ENCODE data around the gene SNRK. TPM values are rescaled to one million over a fixed set of nuclear protein-coding genes. Genes with fewer than 3 reads are reported as not detected.

SNRK gene
- total RNA-seq, 1 donor from 2014 or later = 77.5 TPM

DNA sequence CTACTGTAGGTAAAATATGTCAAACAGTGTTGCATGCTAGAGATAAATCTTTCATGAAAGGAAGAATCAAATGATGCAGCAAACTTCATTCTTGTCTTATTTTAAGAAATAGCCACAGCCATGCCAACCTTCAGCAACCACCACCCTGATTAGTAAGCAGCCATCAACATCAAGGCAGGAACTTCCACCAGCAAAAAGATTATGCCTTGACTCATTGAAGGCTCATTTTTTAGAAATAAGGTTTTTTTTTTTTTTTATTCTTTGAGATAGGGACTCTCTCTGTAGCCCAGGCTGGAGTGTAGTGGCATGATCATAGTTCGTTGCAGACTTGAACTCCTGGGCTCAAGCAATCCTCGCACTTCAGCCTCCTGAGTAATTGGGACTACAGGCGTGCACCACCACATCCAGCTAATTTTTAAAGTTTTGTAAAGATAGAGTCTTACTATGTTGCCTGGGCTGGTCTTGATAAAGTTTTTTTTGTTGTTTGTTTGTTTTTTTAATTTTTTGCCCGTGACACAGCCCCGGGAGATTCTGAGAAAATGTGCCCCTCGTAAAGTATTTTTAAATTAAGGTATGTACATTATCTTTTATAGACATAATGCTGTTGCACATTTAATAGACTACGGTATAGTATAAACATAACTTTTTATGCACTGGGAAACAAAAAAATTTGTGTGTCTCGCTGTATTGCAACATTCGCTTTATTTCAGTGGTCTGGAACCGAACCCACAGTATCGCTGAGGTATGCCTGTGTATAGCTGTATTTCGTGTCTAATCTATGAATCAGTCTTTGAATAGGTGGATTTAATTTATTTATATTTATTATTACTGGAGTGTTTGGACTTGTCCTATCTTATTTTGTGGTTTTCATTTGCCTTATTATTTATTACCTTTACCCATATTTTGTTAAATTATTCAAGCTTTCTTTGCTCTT is 23.3 kb downstream of the SNRK start:
- DNase-seq = no peak

DNA sequence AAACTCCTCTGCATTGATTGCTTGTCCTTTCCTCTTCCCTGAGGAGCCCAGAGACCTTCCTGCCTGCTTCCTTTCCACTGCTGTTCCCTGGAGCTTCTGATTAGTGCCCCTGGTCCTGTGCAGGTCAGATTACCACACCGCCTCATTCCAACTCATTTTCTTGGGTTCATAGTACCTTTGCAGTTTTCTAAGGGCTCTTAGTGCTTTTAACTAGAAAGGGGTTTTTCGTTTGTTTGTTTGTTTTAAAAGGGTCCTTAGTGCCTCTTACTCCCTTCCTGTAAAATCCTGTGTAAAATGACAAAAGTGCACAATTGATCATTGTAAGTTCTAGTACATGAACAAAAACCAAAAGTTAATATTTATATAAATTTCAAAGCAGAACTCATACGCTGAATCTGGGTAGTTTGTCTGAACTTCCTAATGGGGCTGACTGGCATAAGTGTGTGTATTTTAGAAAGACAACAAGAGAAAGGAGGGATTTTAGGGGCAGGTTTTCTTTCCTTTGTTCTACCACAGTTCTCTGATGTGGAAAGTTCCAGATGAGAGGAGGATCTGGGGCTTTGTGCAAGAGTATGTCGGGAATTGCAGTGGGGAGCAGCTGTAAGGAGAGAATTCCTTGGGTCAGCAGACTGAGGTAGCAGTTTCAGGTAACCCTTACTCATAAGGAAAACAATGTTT is 30.6 kb downstream of the SNRK start:
- DNase-seq = no peak

DNA sequence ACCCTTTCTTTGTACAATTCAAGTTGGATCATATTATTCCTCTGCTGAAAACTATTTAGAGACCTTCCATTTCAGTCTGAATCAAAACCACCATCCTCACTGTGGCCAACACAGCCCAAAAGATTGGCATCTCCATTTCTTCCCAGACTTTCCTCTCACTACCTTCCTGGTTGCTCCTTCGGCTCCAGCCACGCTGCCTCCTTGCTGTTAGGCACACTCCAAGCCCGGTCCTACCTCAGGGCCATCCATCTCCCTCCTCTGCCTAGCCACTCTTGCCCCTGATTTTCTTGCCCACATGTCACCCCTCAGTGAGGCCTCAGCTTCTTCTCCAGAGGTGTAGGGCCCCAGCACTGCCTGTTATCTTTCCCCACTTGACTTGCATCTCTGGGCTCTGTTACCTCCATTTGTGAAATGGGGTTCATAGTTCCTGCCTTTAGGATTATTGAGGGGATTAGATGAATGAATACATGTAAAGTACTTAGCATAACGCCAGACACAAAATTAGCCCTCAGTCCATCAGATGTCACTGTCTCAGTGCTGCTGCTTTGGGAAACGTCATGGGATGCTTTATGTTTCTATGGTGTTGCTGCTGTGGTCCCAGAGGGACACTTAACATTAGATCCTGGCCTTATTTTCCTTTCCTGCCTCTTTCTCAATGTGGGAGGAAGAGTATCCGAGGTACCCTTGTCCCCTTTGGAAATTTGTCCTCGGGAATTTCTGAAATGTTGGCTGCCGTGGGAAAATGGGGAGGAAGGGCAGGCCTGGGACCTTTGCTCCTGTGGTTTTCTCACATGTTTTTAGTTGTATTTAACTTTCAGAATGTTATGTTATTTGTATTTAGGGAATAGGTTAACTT is 31.3 kb downstream of the SNRK start:
- no peak for DNase-seq

DNA sequence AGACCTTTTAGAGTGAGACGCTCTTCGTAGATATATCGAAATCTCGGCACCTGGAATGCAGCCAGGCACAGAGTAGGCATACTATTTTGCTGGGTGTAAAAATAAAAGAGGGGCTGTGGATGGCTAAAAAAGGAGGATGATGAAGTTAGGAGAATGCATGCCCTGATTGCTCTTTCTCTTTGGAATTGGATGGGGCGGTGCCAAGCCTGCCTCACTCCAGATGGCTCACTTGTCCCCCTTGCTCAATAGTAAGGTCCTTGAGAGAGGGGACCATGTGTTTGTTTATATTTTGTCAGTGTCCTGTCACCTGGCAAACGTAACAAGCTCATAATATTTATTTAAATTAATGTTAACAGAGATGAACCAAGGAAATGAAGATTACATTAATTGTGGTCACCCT is 33.0 kb downstream of the SNRK start:
- no peak for DNase-seq

DNA sequence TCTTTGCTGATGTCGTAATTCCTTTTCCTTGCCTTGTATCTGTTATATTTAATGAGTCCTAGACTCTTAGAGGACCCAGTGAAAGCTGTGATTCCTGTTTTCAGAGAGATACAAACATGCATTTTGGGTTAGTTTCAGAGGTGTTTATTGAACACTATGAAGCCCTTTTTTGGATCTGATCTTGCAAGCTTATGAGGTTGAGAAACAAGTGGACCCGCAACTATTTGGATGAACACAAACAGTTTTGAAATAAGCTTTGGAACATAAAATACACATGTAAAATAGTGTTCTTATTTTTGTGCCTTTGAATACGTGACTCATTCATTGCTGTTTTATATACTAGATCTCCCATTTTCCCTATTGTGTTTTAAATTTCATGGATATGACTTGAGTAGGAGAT is 33.5 kb downstream of the SNRK start:
- no peak for DNase-seq

DNA sequence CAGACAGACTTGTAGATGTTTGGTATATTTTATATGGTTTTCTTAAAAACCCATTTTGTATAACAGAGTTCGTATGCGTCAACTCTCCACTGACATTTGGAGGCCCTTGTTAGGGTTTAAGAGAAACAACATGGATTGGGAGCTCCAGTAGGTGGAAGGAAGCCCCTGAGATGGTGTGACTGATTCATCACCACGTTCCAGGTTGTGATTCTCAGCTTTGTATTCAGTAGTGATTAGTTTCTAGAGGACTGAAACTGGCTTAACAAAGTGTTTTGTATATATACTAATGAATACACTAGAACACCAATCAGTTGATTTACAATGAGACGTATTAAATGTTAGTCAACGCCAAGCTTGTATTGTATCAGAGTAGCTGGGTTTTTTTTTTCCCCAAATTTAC is 33.9 kb downstream of the SNRK start:
- no peak for DNase-seq

DNA sequence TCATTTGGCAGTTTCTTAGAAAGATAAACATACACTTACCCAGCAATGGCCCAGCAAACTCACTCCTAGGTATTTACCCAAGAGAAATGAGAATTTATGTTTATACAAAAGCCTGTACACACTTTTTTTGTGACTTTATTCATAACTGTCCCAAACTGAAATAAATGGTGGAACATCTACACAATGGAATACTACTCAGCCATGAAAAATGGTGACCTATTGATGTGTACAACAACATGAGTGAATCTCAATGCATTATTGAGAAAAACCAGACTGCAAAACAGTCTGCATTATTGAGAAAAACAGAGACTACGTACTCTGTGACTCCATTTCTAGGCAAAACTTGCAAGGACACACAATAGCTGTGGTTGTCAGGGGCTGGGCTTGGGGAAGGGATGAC is 37.2 kb downstream of the SNRK start:
- no peak for DNase-seq

DNA sequence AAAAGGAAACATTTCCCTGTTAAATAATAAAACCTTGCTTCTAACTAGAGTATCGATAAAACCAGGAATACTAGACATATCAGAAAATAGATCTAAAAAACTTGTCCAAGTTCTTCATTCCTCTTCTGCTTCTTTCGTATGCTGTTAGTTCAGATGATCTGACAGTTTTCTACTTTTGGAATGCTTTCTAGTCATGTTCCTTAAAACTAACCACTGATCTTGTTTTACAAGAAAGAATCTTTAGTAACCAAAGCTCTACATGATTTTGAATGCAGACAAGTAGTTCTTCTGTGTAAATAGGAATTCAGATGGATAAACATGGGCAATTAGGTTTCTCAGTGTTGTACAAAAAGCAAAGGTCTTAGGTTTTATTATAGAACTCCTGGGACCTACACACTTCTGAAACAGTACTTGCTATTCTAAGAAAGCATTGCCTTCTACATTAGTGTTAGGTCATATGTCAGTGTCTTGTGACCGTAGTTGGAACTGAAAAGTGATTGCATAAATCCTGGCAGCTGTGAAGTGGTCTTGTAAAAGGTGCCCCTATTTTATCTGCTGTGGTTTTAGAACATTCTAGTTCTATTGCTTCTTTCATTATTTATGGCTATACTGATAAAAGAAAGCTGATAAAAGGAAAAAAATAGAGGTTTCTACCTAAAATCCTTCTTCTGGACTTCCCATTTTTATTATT is 40.7 kb downstream of the SNRK start:
- no peak for DNase-seq

DNA sequence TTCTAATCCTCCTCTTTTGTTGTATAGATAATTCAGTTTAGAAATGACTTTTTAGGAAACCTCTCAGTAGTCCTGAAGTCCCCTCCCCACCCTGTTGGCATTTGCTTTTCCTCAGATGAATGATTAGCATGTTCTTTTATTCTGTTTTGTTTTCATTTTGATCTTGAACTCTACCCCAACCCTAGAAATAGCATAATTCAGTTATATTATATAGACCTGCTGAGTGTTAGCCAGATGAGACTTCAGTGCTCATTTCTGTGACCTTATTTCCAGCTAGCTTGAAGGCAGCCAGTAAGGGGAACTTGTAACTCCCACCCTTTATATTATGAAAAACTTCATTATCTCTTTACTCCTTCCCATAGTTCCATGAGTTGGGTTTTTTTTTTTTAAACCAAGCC is 41.2 kb downstream of the SNRK start:
- no peak for DNase-seq

DNA sequence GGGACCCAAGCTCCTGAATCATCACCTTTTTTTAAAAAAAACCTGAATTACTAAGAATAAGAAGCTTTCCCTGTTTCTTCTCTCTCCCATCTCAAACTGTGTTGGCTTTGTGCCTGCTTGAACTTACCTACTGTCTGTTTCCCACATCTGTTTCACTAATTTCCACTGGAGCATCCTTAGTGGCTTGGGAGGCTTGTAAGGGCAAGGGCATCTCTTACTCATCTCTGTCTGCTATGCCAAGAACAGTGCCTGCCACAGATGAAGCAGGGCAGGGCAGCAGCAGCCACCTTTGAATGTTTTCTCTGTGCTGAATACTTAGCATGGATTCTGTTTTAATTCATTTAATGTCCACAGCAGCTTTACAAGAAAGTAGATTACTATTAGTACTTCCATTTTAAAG is 42.3 kb downstream of the SNRK start:
- no peak for DNase-seq

DNA sequence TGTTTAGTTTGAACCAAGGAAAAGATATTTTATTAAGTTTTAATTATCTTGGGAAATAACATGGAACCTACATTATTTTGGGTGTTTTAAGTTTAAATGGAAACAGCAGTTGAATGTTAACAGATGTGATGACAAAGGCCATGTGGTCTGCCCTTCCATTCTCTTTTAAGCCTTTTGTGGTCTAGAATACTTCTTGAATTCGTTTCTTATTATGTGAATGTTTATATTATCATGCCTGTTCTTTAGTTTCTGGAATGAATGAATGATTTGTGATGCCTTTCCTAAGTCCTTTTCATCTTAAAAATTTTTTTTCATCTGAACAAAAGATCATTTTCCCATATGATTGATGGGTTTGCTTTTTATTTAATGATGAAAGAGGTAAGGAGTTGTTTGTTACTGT is 44.6 kb downstream of the SNRK start:
- no peak for DNase-seq

DNA sequence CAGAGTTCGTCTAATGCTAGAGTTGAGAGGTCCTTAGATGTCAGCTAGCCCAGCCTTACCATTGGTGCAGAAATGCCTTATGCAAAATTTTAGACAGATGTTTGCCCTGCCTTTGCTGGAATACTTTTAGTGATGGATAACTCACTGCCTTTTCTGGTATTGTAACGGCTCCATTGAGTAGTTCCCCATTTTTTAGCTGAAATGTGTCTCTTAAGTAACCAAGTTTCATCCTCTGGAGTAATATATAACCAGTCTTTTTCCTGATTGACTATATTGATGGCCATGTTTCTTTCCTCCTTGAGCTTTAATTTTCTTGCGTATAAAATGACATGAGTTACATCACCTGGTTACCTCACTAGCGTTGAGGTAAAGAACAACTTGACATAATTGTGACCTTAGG is 45.0 kb downstream of the SNRK start:
- DNase-seq = no peak

DNA sequence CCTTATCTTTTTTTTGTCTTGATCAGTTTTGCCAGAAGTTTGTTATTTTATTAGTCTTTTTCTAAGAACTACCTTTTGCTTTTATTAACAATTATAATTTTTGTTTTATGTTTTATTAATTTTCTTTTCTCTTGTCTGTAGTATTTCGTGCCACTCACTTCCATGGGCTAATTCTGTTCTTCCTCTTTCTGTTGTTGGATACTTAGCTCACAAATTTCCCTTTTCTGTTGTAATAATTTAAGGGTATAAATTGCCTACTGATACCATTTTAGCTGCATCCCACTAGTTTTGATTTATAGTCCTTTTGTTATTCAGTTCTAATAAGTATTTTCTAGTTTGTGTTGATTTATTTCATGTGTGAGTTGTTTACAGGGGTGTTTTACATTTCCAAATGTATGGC is 48.6 kb downstream of the SNRK start:
- no peak for DNase-seq

DNA sequence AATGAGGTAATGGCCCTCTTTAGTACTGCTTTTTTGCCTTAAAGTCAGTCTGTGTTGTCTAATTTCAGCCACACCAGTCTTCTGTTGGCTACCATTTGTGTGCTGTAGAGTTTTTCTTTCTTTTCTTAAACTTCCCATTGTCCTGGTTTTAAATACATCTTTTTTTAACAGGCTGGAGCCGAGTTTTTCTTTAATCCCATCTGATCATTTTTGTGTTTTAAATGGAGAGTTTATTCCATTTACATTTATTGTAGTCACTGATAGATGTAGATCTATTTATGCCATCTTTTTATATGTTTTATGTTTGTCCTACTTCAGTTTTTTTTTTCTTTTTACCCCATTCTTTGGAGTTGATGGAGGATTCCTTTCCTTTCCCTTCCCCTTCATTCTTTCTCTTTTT is 49.5 kb downstream of the SNRK start:
- DNase-seq = no peak

DNA sequence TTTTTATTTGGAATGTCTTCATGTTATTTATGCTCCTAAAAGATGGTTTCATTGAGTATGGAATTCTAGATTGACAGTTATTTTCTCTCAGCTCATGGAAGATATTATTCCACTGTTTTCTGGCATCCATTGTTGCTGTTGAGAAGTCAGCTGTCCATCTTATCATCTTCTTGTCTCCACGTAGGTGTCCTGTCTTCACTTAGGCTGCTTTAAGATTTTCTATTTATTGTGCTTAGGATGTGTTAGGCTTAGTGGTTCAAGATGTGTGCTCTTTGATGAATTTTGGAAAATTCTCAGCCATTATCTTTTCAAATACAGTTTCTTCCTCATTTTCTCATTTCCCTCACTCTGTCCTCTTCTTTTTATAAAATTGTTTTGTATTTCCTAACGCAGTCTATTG is 52.0 kb downstream of the SNRK start:
- DNase-seq = no peak

DNA sequence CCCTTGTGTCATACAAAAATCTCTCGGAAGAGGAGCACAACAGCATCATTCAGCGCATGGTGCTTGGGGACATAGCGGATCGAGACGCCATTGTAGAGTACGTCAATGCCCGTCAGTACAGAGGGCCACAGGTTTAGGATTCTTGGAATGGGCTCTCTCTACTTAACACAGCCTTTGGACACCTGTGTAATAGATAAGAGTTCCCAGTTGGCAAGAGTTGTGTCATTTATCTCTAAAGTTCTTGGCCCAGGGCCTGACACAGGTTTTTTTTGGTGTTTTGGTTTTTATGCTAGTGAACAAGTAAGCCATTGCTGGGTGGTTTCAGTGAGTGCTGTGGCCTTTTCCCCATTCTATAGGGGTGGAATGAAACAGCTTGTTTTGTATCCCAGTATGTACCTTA is 54.1 kb downstream of the SNRK start:
- no peak for DNase-seq

DNA sequence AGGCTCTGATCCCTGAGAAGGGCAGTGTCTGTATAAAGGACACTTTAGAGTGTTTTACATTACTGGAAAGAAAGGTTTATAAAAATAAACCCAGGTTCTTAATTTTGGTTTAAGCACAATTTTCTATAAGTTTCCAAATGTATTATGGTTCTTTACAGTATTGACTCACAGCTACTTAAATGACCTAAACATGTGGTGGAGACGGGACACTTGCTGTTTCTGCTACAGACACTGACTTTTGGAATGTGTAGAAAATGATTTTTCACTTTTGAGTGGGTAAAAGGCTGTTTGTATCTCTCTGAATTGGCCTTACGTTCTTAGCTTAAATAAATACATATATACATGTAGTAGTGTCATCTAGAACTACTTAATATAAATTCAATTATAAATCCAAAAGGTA is 55.4 kb downstream of the SNRK start:
- DNase-seq = no peak

DNA sequence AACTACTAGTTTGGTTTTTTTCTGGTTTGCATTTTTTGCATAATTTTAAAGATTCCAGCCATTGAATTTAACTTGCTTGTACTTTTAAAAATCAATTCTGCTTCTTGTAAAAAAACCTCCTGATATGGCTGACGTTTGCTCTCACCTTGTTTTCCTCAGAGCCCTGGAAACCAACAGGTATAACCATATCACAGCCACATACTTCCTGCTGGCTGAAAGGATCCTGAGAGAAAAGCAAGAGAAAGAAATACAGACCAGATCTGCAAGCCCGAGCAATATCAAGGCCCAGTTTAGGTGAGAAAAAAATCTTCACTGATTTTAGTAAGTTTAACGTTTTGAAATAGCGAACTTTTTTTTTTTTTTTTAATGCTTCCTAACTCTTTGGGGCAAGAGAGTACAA is 56.8 kb downstream of the SNRK start:
- DNase-seq = no peak

DNA sequence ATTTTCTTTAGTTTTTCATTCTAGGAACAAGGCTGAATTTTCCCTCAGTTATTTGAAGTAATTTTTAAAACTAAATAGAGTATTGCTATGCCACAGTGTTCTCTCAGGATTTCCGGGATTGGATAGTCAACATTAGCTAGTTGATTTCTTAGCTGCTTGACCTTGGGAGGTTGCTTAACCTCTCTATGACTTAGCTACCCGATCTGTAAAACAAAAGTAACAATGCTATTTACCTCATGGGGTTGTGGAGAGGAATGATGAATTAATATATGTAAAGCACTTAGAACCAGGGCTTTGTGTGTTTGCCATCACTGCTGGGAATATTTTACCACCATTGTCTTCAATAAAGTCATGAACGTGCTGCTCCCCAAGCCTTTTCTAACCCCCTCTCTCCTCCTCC is 57.5 kb downstream of the SNRK start:
- DNase-seq = no peak

DNA sequence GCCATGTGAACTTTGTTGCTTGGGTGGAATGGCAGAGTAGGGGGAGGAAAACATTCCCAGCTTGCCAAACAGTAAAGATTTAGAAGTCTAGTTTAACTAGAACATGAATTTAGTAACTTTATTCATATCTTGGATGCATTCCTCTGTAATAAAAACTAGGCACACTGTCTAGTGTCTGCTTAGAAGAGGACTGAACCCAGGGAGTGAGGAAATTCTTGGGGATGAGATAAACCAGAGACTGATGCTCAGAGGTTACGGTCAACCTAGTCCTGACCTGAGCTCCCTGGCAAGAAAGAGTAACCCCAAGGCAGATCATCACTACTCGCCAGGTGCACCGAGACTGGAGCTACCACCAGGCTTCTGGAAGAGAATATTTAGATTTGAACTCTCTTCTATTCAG is 58.2 kb downstream of the SNRK start:
- DNase-seq = no peak

DNA sequence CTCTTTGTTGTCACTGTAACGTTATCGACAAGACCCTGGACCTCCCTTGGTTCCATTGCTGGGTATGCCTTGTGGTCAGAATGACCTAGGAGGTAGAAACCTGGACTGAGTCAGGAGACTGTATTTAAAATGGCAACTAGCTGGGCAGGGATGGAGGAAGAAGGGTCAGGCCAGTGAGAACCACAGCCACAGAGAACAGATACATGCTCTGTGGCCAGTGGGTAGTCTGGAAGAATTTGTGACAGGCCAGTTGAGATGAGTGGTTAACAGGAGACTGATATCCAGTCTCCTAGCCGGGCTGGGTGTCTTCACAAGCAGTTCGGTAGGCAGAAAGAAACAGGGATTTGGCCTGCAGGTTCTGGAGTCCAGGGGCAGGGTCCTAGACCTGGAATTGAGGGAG is 58.9 kb downstream of the SNRK start:
- DNase-seq = no peak

DNA sequence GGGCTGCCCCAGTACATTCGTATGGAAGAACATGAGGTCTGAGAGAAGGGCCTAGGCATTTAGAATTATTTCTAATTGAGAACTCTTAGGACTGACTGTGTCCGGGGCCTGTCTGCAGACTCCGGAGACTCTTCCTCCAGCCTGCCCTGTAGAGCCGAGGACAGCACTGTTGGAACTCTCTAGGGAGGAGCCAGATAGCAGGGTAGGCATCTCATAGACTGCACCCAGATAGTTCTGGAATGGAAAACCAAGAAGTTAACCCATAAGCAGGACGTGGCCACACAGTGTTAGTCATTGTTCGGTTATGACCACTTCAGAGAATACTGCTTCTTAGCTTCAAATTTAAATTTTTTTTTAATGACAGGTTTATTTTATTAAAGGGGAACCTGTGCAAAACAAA is 59.5 kb downstream of the SNRK start:
- DNase-seq = no peak
